Smooth muscle cell of the brain vasculature (primary cell): ENCODE data around the gene ARHGAP6.
"Not testable (repeated sequence)": the region's sequence is repeated elsewhere in the genome, so short reads cannot be mapped to it uniquely, and the experiment has no call there.

Experiments
- DNase-seq: peaks from one replicate; pipeline ENCODE4 v3.0.0-alpha.2; 2012; ENCODE audit warnings: low read depth, low spot score

ARHGAP6 gene

GRCh38 chrX:11180571-11180970 is 485.1 kb downstream of the ARHGAP6 start:
- no peak for DNase-seq

GRCh38 chrX:11172415-11172814 is 493.3 kb downstream of the ARHGAP6 start:
- no peak for DNase-seq

- no peak for DNase-seq
Observed at GRCh38 chrX:11171956-11172355, 493.8 kb downstream of the ARHGAP6 start.

GRCh38 chrX:11164433-11164832 is 501.3 kb downstream of the ARHGAP6 start:
- DNase-seq: no peak

GRCh38 chrX:11159149-11159548 is 506.6 kb downstream of the ARHGAP6 start:
- DNase-seq: no peak

GRCh38 chrX:11151799-11152559 is 513.7 kb downstream of the ARHGAP6 start:
- no peak for DNase-seq

GRCh38 chrX:11148401-11148800 is 517.3 kb downstream of the ARHGAP6 start:
- no peak for DNase-seq

- DNase-seq: no peak
Observed at GRCh38 chrX:11146411-11146810, 519.3 kb downstream of the ARHGAP6 start.

- peak; percentile 65 for DNase-seq
Observed at GRCh38 chrX:11143931-11144678, 521.6 kb downstream of the ARHGAP6 start.

GRCh38 chrX:11138498-11139390 is 527.0 kb downstream of the ARHGAP6 start:
- no peak for DNase-seq

GRCh38 chrX:11137543-11138139 is 528.1 kb downstream of the ARHGAP6 start:
- DNase-seq: peak; percentile 15

- DNase-seq: no peak
Observed at GRCh38 chrX:11135564-11136185, 530.0 kb downstream of the ARHGAP6 start.

GRCh38 chrX:11131146-11131545 is 534.6 kb downstream of the ARHGAP6 start:
- no peak for DNase-seq

GRCh38 chrX:11130136-11130535 is 535.6 kb downstream of the ARHGAP6 start:
- no peak for DNase-seq

- DNase-seq: no peak
Observed at GRCh38 chrX:11129534-11130105, 536.1 kb downstream of the ARHGAP6 start.

- DNase-seq: no peak
Observed at GRCh38 chrX:11125060-11125459, 540.7 kb downstream of the ARHGAP6 start.

GRCh38 chrX:11124112-11124511 is 541.6 kb downstream of the ARHGAP6 start:
- DNase-seq: no peak

- not testable (repeated sequence) for DNase-seq
Observed at GRCh38 chrX:11123087-11123486, 542.6 kb downstream of the ARHGAP6 start.

GRCh38 chrX:11119313-11119943 is 546.3 kb downstream of the ARHGAP6 start:
- no peak for DNase-seq

- no peak for DNase-seq
Observed at GRCh38 chrX:11117745-11118144, 548.0 kb downstream of the ARHGAP6 start.
